ENCODE measurements around the gene GPR146.
"Not testable (repeated sequence)": the region's sequence is repeated elsewhere in the genome, so short reads cannot be mapped to it uniquely, and the experiment has no call there.

Gene GPR146

DNA sequence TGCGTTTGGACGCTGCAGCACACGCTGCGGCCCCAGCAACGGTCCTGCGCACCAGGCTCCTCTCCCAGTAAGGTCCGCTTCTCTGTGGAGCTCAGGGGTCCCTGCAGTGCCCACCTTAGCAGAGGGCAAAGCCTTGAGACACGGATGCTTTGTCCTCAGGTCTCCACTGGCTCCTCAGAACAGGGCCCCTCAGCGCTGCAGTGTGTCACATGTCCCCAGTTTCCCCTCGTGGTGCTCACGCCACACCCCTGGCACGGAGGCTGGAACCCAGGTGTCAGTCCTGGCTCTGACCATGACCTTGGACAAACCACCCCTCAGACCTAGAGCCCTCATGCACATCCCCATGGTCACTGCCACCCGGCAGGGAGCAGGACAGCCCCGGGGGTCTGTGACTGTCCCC, 23.7 kb downstream of the GPR146 start:
- no peak overlapping the region for H3K27ac ChIP-seq
- H3K4me3 ChIP-seq: no peak overlapping the region

DNA sequence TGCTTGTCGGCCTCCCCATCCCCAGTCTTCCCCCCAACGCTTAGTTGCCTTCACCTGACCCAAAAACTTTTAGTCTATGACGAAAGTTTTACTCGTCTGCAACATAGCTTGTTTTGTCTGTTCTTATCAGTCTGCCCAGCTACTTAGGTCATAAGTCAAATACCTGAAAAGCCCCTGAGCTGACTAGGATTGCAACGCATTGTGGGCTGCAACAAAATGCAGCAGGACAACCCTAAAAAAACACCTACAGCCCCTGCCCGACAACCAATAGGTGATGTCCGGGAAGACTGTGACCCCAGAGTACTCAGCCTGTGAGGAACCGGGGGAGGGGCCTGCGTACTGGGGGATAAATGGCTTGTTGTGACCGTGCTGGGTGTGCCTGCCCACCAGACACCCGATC, 24.3 kb downstream of the GPR146 start:
- Histone ChIP-seq H3K27ac (no peak overlapping the region), H3K4me3 (no peak overlapping the region)

DNA sequence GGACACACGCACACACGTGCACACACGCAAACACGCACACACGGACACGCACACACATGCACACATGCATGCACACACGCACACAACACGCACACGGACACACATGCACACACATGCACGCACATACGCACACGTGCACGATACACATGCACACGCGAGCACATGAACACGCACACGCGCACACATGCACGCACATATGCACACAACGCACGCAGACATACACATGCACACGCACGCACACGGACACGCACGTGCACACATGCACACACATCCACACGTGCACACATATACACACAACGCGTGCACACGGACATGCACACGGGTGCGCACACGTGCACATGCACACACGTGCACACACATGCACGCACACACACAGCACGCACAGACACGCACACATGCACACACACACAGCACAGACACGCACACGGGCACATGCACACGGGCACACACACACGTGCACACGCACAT, 26.2 kb downstream of the GPR146 start:
- Histone ChIP-seq H3K27ac (no peak overlapping the region), H3K4me3 (no peak overlapping the region)

DNA sequence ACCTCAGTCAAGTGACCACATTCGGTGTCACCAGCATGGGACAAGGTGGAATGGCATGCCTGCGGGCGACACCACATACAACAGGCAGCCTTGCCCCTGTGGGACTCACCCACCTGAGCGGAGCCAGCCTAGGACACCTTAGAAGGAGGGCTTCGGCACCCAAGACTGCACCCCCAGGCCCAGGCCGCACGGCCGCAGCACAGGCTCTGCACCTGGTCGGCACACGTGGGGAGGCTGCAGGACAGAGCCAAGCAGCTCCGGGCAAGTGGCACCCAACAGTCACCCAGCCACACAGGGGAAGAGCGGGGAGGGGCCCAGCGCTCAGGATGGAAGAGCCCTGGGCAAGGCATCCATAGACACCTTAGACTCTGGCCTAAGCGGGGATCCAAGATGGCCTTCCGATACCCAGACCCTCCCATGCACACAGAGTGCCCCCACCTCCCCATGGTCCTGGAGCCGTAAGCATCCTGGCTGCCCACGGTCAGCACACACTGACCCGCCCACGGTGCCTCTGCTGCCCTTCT, 27.4 kb downstream of the GPR146 start:
- no peak overlapping the region for H3K27ac ChIP-seq
- no peak overlapping the region for H3K4me3 ChIP-seq

DNA sequence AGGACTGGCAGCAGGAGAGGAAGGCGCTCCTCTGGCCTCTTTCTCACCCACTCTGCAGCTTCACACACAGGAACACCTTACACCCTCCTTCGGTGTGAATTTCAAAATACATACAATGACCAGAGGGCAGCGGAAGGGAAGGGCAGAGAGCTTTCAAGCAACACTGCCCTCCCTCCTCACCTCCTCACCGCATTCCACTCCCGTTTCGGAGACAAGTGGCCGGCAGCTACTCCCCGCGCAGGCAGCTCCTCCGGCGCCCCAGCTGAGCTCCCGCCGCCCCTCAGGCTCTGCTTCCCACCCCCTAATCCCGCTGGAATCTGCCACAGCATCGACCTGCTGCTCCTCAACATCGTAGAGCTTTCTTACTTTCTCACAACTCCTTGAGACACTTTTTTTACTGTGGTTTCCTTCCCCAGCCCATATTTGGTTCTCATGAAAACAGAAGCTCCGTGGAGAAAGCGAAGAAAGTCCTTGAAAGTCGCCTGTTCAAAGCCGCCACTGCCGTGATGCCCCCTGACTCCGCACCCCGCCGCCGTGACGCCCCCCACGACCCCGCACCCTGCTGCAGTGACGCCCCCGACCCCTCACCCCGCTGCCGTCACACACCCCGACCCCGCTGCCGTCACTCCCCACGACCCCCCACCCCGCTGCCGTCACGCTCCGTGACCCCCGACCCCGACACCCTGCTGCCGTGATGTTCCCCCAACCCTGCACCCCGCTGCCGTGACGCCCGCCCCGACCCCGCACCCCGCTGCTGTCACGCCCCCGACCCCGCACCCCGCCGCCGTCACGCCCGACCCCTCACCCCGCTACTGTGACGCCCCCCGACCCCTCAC, 29.0 kb downstream of the GPR146 start:
- H3K27ac ChIP-seq: no peak overlapping the region
- H3K4me3 ChIP-seq: no peak overlapping the region

DNA sequence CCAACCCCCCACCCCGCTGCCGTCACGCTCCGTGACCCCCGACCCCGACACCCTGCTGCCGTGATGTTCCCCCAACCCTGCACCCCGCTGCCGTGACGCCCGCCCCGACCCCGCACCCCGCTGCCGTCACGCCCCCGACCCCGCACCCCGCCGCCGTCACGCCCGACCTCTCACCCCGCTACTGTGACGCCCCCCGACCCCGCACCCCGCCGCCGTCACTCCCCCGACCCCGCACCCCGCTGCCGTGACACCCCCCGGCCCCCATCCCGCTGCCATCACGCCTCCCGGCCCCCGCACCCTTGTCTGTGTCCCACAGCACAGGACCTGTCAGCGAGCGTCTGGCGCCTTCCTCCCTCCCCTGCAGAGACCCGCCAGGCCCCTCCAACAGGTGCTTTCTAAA, 29.7 kb downstream of the GPR146 start:
- H3K4me3 ChIP-seq, H3K27ac ChIP-seq: not testable (repeated sequence)

DNA sequence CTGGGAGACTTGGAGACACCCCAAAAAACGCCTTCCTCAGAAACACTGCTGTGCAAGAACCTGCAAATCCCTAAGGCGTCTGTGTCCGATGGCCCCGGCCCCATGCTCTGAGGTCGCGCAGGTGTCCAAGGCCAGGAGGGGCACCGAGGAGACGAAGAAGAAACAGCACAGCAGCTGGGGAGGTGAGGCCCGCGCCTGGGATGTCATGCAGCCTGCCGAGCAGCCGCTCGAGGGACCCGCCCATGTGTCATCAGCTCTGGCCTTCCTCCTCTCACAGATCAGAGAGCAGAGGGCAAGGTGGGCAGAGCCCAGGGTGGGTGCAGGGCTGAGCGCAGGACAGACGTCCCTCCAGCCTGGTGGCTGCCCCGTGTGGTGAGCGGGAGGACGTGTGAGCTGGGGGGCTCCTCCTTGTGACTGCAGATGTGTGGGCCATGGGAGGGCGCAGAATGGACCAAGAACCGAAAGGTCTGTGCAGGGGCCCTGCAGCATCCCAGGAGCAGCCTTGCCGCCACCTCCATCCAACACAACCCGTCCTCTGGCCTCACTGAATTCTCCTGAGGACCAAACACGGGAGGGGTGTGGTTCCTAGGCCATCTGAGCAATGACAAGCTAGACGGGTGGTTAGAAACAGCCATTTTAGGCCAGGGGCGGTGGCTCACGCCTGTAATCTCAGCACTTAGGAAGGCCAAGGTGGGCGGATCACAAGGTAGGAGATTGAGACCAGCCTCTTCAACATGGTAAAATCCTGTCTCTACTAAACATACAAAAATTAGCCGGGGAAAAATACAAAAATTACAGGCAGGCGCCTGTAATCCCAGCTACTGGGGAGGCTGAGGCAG, 30.5 kb downstream of the GPR146 start:
- Histone ChIP-seq H3K27ac (no peak overlapping the region), H3K4me3 (no peak overlapping the region)

DNA sequence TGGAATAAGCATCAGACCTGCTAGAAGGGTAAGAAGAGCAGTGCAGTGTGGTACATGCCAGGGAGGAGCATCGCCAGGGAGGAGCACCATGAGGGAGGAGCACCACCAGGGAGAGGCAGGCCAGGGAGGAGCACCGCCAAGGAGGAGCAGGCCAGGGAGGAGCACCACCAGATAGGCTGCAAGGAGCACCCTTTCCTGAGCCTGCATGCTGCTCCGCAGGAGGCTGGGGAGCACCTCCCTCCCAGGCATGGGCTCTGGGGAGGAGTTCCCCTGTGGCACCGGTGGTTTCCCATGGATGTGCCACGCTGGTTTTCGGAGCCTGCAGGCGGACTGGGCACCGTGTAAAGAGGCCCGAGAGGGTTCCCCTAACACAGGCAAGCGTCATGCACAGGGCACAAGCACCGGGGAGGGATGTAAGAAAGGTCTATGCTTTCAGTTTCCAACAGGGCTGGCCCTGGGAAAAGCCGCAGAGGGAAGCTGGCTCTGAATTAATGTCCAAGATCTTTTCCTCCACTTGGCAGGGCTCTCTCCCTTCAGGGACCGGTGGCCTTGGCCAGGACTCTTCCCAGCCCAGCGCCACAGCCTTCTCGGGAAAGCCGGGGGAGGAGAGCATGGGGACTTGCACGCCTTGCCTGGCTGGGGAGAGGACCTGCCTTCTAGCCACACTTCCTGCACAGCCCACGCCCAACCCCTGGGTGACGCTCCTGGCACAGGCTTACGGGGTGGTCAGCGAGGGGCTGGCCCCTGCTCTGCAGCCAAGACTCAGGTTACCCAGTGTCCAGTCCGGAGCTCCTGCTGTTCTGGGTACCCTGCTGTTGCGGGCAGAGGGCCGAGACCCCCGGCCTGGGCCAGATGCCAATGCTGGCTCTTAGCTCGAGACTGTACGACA, 32.1 kb downstream of the GPR146 start:
- Histone ChIP-seq H3K27ac (peak overlapping the region in 9 of 21 experiments; percentile 7 to 36 (median 15)), H3K4me3 (no peak overlapping the region)

DNA sequence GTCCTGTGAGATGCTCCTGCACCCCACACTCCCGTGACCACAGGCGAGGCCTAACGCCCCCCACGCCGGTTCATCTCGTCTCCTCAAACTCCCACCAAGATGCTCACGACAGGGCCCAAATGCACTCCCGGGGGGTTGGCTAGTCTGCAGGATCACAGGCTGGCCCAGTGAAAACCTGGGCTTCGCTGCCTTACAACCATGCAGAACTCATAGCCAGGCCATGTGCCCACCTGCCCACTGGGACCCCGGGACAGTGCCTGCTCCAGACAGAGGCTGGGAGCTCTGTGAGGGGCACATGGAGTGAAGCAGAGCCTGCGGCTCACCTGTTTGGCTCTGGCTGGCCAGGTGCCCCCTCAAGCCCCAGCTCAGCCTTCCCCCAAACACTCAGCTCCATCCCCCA, 34.2 kb downstream of the GPR146 start:
- H3K4me3 ChIP-seq: no peak overlapping the region
- H3K27ac ChIP-seq: no peak overlapping the region

DNA sequence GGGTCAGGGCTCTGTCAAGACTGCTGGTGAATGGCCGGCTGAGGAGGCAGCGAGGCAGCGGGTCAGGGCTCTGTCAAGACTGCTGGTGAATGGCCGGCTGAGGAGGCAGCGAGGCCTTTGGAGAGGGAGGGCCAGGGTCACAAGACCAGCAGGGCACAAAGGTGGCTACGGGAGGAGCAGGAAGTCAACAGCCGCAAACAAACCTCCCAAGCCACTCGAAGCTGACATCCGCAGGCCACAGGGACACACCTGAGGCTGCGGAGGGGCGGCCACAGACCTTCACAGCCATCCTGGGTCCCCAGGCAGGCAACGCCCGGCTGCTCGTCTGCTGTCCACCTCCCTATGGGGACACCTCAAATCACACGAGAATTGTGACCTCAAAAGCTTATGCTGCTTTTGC, 34.6 kb downstream of the GPR146 start:
- H3K27ac ChIP-seq: no peak overlapping the region
- H3K4me3 ChIP-seq: no peak overlapping the region

DNA sequence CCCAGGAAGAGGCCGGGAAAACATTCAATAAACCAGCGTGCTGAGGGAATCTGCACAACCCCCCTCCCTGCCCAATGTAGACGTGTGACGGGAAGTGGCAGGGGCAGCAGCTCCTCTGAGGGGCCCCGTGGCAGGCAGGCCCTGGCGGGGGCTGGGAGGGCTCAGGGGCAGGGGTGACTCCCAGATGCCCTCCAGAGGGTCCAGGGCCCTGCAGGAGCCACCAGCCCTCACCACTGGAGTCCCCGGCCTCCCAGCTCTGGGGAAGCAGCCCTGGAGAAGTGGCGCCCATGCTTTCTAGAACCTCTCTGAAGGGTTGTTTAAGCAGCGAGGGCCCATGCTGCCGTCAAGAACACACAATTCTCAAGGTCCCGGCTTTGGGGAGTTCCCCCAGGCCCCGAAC, 35.2 kb downstream of the GPR146 start:
- Histone ChIP-seq H3K27ac (no peak overlapping the region), H3K4me3 (no peak overlapping the region)

DNA sequence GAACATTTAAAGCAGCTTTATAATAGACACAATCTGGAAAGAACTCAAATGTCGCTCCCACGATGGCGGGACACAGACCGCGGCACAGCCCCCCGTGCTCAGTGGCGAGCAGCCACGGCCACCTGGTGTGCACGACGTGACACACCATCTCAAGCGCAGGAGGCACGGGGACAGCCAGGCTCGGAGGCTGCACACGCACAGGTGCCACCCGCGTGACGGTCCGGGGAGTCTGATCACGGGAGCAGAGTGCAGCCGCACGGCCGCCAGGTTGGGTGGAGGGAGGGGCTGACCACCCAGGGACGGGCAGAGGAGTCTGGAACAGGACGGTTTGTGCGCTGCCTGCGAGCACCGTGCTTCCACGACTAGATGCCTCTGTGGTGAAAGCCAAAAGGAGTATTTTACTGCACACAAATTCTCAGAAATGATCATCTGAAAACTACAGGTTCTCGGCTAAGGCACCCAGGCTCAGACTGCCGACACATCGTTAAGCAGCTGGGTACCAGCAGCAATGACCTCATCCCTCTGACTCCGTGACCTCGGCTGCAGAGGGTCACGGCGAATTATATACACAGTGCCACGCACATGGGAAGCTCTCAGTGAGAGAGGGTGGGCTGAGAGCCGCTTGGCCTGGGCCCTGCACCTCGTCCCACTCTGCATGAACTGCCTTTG, 36.0 kb downstream of the GPR146 start:
- Histone ChIP-seq H3K27ac (no peak overlapping the region), H3K4me3 (no peak overlapping the region)

DNA sequence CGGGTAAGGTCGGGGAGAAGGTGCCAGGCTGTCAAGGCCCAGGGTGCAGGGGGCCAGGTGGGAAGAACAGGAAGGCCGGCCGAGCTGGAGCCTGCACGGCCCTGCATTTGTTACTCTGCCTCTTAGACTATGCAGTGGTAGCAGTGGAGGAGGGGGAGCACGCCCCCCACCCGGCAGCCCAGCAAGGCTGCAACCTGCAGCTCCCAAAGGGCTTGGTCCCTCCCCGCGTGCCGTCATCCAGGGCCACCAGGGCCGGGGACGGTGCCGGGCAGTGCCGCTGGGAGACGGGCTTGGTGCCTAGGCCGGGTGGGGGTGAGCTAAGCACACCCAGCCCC, 36.5 kb downstream of the GPR146 start:
- Histone ChIP-seq H3K4me3 (no peak overlapping the region), H3K27ac (no peak overlapping the region)

DNA sequence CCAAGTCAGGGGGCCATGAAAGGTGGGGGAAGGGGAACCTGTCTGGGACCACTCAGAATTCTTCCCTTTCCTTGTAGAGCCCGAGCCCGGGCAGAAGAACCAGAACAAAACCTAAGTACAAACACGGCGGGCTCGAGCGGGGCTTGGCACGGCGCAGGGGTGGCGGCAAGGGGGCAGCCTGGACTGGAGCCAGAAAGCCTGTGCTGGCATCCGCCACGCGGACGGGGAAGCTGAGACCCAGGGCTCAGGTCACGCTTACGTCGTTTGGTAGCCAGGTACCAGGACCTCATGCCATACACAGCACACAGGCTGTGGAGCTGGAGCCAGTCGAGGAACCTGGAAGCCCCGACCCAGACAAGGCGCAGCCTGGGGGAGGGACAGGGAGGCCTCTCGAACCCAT, 37.0 kb downstream of the GPR146 start:
- H3K27ac ChIP-seq: no peak overlapping the region
- H3K4me3 ChIP-seq: no peak overlapping the region

DNA sequence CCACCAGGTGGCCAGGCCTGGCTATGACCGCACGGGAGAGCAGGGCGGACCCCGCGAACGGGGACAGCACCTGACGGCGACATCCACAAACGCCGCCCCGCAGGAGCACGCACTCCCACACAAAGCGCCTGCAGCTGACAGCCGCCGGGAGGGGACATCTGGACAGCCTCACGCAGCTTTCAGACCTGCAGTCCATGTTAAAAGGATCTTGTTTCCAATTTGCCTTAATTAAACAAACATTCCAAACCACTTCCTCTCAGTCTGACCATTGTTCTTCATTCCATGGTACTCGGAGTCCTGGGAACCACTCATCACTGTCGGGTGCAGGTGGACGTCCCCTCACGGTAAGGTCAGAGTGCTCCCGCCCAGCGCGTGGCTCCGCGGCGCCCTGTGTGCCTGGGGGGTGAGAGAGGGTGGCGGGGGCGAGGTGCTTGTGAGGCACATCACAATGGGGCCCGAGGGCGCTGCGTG, 37.6 kb downstream of the GPR146 start:
- Histone ChIP-seq H3K27ac (no peak overlapping the region), H3K4me3 (no peak overlapping the region)

DNA sequence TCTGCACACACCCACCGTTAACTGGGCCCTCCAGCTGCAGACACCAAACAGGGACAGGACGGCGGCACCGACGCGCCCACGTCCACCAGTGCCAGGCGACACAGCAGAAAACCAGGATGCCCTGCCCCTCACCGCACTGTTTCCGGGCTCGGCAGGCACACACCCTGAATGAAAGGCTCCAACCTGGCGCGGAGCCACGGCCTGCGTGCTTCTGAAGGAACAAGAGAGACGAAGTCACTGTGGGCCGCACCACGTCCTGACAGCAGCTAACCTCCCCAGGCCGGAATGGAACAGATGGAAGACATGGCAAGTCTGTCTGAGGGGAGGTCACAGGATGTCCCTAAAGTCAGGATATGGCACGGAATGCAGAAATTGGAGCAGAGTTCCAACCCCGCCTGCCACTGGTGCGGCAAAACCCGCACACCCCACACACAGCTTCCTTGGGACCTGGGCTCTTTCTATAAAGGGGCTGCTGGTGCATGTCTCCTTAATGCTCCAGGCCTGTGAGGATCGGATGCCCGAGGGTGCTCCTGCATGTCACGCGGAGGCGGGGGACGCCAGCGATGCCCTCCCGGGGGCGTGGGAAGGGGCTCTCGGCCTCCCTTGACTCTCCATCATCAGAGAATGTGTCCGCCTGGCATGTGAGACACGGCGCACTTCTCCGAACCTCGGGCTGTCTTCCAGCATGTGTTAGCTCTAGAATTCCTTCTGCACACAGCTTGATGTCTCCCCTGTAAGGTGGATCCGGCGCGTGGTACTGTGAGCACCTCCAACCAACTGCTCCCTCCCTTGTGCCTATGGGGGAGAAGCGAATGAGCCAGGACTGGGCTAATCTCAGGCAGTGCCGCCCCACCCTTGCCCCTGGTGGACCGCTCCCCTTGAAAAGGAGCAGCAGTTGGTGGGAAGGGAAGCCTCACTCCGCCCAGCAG, 39.6 kb downstream of the GPR146 start:
- H3K4me3 ChIP-seq: no peak overlapping the region
- no peak overlapping the region for H3K27ac ChIP-seq

DNA sequence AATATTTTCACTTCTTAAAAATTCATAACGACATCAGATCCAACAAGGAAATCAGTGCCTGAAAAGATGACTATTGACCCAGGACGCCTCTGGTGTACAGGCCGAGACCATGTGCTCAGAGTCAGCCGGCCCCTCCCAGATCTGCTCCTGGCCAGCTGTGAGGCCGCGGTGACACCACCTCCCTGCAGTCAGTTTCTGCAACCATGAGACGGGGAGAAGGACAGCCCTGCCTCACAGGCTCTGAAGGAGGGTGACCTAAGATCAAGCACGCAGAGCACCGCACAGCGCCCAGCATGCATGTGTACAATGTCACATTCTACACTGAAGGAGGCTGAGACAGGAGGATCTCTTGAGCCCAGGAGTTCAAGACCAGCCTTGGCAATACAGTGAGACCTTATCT, 40.9 kb downstream of the GPR146 start:
- H3K4me3 ChIP-seq: no peak overlapping the region
- no peak overlapping the region for H3K27ac ChIP-seq

DNA sequence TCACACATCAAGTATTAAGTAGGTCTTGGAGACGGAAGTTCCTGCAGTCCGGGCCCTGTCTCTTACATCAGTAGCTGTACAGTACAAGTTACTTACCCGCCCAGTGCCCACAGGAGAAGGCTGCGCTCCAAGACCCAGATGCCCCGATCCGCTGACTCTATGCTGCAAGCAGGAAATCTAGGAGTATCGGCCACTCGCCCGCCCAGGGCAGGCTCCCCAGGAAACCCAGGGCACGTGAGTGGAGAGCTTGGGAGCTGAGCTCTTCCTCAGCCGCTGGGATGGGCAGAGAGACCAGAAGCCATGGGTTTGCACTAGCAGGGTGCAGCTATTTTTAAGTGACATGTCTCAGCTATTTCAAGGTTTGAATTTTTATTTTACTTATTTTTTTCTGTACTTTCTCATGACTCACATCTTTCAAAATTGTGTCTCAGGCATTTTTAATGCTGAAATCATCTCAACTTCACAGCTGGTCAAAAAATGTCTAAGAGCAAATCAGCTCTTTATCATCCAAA, 41.6 kb downstream of the GPR146 start:
- Histone ChIP-seq H3K4me3 (no peak overlapping the region), H3K27ac (no peak overlapping the region)
